Measurements from ENCODE around the gene PTPRM. TPM values are rescaled to one million over a fixed set of nuclear protein-coding genes. Genes with fewer than 3 reads are reported as not detected.
"Not testable (repeated sequence)": the region's sequence is repeated elsewhere in the genome, so short reads cannot be mapped to it uniquely, and the experiment has no call there.

PTPRM gene
- polyA plus RNA-seq, 4 donors, result 2.2 to 31.4 (median 18.1) TPM

GRCh38 chr18:7727361-7728076, 160.4 kb downstream of the PTPRM start:
- WGBS, 3 donors, result 47 to 70% (median 69%) methylated on average over 2 of the region's 2 CpGs
- Histone ChIP-seq H3K4me1 (ENCODE audit: control insufficient read depth in 3 of 3, insufficient read depth in 2 of 3, low read depth in 1 of 3, low read length in 2 of 3) (no peaks in the 10 kb centered on the region), H3K27ac (ENCODE audit: low read depth in 1 of 3, low read length in 2 of 3) (no peak overlapping the region)

DNA sequence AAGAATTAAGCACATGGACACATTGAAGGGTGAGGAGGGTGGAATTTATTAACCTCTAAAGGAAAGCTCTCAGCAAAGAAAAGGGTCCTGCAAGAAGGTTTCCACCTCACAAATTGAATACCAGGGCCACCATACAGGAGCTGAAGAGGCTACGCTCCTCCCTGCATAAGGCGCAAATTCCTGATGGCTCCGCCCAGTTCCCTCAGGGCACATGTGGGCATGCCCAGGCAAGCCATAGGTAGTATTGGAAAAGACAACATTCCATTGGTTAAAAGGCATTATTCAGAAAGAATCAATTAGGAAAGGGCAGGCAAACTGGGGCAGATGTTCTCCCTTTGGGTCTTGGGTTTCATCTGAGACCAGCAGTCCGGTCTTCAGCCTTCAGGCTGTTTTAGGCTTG, 161.2 kb downstream of the PTPRM start:
- H3K27ac ChIP-seq (ENCODE audit: low read depth in 1 of 3, low read length in 2 of 3), result no peak overlapping the region
- no peaks in the 10 kb centered on the region for H3K9me3 ChIP-seq (ENCODE audit: control insufficient read depth in 2 of 2, insufficient read depth in 1 of 2, low read depth in 1 of 2, low read length in 1 of 2)
- no peak for DNase-seq
- no peaks in the 10 kb centered on the region for H3K4me1 ChIP-seq (ENCODE audit: control insufficient read depth in 3 of 3, insufficient read depth in 2 of 3, low read depth in 1 of 3, low read length in 2 of 3)
- FAIRE-seq, result no peak
- WGBS, 3 donors, result 94 to 100% (median 96%) methylated on average over 4 of the region's 4 CpGs
- H3K4me3 ChIP-seq (ENCODE audit: low read depth in 1 of 3, low read length in 3 of 3), result no peak overlapping the region
- no peaks in the 10 kb centered on the region for H3K36me3 ChIP-seq (ENCODE audit: control insufficient read depth in 3 of 3, insufficient read depth in 2 of 3, low read depth in 1 of 3, low read length in 3 of 3)
- no peaks in the 10 kb centered on the region for H3K27me3 ChIP-seq (ENCODE audit: control insufficient read depth in 3 of 3, insufficient read depth in 3 of 3, low read length in 3 of 3)

More at GRCh38 chr18:7727361-7728076, 160.4 kb downstream of the PTPRM start:
- Histone ChIP-seq H3K36me3 (ENCODE audit: control insufficient read depth in 3 of 3, insufficient read depth in 2 of 3, low read depth in 1 of 3, low read length in 3 of 3) (no peaks in the 10 kb centered on the region), H3K4me3 (ENCODE audit: low read depth in 1 of 3, low read length in 3 of 3) (no peak overlapping the region), H3K27me3 (ENCODE audit: control insufficient read depth in 3 of 3, insufficient read depth in 3 of 3, low read length in 3 of 3) (no peaks in the 10 kb centered on the region), H3K9me3 (ENCODE audit: control insufficient read depth in 2 of 2, insufficient read depth in 1 of 2, low read depth in 1 of 2, low read length in 1 of 2) (no peaks in the 10 kb centered on the region)
- FAIRE-seq (no peak), DNase-seq (no peak)

GRCh38 chr18:7729868-7730267, 162.8 kb downstream of the PTPRM start:
- Histone ChIP-seq H3K27me3 (ENCODE audit: control insufficient read depth in 3 of 3, insufficient read depth in 3 of 3, low read length in 3 of 3) (no peaks in the 10 kb centered on the region), H3K9me3 (ENCODE audit: control insufficient read depth in 2 of 2, insufficient read depth in 1 of 2, low read depth in 1 of 2, low read length in 1 of 2) (no peaks in the 10 kb centered on the region), H3K4me3 (ENCODE audit: low read depth in 1 of 3, low read length in 3 of 3) (no peak overlapping the region), H3K36me3 (ENCODE audit: control insufficient read depth in 3 of 3, insufficient read depth in 2 of 3, low read depth in 1 of 3, low read length in 3 of 3) (no peaks in the 10 kb centered on the region), H3K4me1 (ENCODE audit: control insufficient read depth in 3 of 3, insufficient read depth in 2 of 3, low read depth in 1 of 3, low read length in 2 of 3) (no peaks in the 10 kb centered on the region), H3K27ac (ENCODE audit: low read depth in 1 of 3, low read length in 2 of 3) (no peak overlapping the region)
- DNase-seq, result peak; percentile 12 to 72
- 17 to 60% (median 33%) methylated on average over 3 of the region's 3 CpGs for WGBS, 3 donors
- no peak for FAIRE-seq

GRCh38 chr18:7730682-7731081, 163.6 kb downstream of the PTPRM start:
- FAIRE-seq (no peak), DNase-seq (no peak)
- Histone ChIP-seq H3K36me3 (ENCODE audit: control insufficient read depth in 3 of 3, insufficient read depth in 2 of 3, low read depth in 1 of 3, low read length in 3 of 3) (no peaks in the 10 kb centered on the region), H3K4me1 (ENCODE audit: control insufficient read depth in 3 of 3, insufficient read depth in 2 of 3, low read depth in 1 of 3, low read length in 2 of 3) (peaks cover 0 to 3% (median 0%) of the 10 kb centered on the region in 3 donors), H3K9me3 (ENCODE audit: control insufficient read depth in 2 of 2, insufficient read depth in 1 of 2, low read depth in 1 of 2, low read length in 1 of 2) (no peaks in the 10 kb centered on the region), H3K27me3 (ENCODE audit: control insufficient read depth in 3 of 3, insufficient read depth in 3 of 3, low read length in 3 of 3) (no peaks in the 10 kb centered on the region), H3K27ac (ENCODE audit: low read depth in 1 of 3, low read length in 2 of 3) (no peak overlapping the region), H3K4me3 (ENCODE audit: low read depth in 1 of 3, low read length in 3 of 3) (no peak overlapping the region)
- WGBS, 3 donors, result 77 to 89% (median 79%) methylated on average over 4 of the region's 4 CpGs

DNA sequence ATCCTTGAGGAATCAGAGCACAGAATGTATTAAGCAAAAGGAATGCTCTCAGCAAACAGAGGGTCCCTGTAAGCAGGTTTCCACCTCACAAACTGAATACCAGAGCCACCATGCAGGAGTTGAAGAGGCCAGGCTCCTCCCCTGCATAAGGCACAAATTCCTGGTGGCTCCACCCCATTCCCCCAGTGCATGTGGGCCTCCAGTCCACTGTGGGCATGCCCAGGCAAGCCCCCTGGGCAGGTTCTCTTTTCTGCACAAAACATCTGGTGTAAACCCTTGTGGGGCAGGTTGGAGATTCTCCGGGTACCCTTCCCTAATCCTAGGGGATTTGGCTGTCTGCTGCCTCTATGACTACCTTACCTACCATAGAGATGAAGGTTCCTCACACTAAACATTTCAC, 166.5 kb downstream of the PTPRM start:
- Histone ChIP-seq H3K36me3 (ENCODE audit: control insufficient read depth in 3 of 3, insufficient read depth in 2 of 3, low read depth in 1 of 3, low read length in 3 of 3) (no peaks in the 10 kb centered on the region), H3K27ac (ENCODE audit: low read depth in 1 of 3, low read length in 2 of 3) (no peak overlapping the region), H3K9me3 (ENCODE audit: control insufficient read depth in 2 of 2, insufficient read depth in 1 of 2, low read depth in 1 of 2, low read length in 1 of 2) (no peaks in the 10 kb centered on the region), H3K4me3 (ENCODE audit: low read depth in 1 of 3, low read length in 3 of 3) (no peak overlapping the region), H3K27me3 (ENCODE audit: control insufficient read depth in 3 of 3, insufficient read depth in 3 of 3, low read length in 3 of 3) (no peaks in the 10 kb centered on the region), H3K4me1 (ENCODE audit: control insufficient read depth in 3 of 3, insufficient read depth in 2 of 3, low read depth in 1 of 3, low read length in 2 of 3) (peaks cover 0 to 3% (median 0%) of the 10 kb centered on the region in 3 donors)
- DNase-seq, result no peak
- 94 to 100% (median 96%) methylated on average over 1 of the region's 1 CpG for WGBS, 3 donors
- FAIRE-seq, result no peak

- H3K27me3 ChIP-seq (ENCODE audit: control insufficient read depth in 3 of 3, insufficient read depth in 3 of 3, low read length in 3 of 3), result no peaks in the 10 kb centered on the region
- H3K27ac ChIP-seq (ENCODE audit: low read depth in 1 of 3, low read length in 2 of 3), result no peak overlapping the region
- no peak overlapping the region for H3K4me3 ChIP-seq (ENCODE audit: low read depth in 1 of 3, low read length in 3 of 3)
- DNase-seq (no peak), FAIRE-seq (no peak)
- H3K9me3 ChIP-seq (ENCODE audit: control insufficient read depth in 2 of 2, insufficient read depth in 1 of 2, low read depth in 1 of 2, low read length in 1 of 2), result no peaks in the 10 kb centered on the region
- H3K36me3 ChIP-seq (ENCODE audit: control insufficient read depth in 3 of 3, insufficient read depth in 2 of 3, low read depth in 1 of 3, low read length in 3 of 3), result no peaks in the 10 kb centered on the region
- 63 to 82% (median 69%) methylated on average over 4 of the region's 4 CpGs for WGBS, 3 donors
- peaks cover 0 to 3% (median 0%) of the 10 kb centered on the region in 3 donors for H3K4me1 ChIP-seq (ENCODE audit: control insufficient read depth in 3 of 3, insufficient read depth in 2 of 3, low read depth in 1 of 3, low read length in 2 of 3)
Observed at GRCh38 chr18:7735196-7735595, 168.1 kb downstream of the PTPRM start.

GRCh38 chr18:7735626-7736175, 168.6 kb downstream of the PTPRM start:
- Histone ChIP-seq H3K27ac (ENCODE audit: low read depth in 1 of 3, low read length in 2 of 3) (no peak overlapping the region), H3K36me3 (ENCODE audit: control insufficient read depth in 3 of 3, insufficient read depth in 2 of 3, low read depth in 1 of 3, low read length in 3 of 3) (no peaks in the 10 kb centered on the region), H3K4me1 (ENCODE audit: control insufficient read depth in 3 of 3, insufficient read depth in 2 of 3, low read depth in 1 of 3, low read length in 2 of 3) (peaks cover 0 to 3% (median 0%) of the 10 kb centered on the region in 3 donors), H3K27me3 (ENCODE audit: control insufficient read depth in 3 of 3, insufficient read depth in 3 of 3, low read length in 3 of 3) (no peaks in the 10 kb centered on the region), H3K4me3 (ENCODE audit: low read depth in 1 of 3, low read length in 3 of 3) (no peak overlapping the region), H3K9me3 (ENCODE audit: control insufficient read depth in 2 of 2, insufficient read depth in 1 of 2, low read depth in 1 of 2, low read length in 1 of 2) (no peaks in the 10 kb centered on the region)
- DNase-seq (peak; percentile 45 to 52), FAIRE-seq (no peak)
- WGBS, 3 donors, result 19 to 65% (median 26%) methylated on average over 2 of the region's 2 CpGs

- H3K9me3 ChIP-seq (ENCODE audit: control insufficient read depth in 2 of 2, insufficient read depth in 1 of 2, low read depth in 1 of 2, low read length in 1 of 2); H3K4me1 ChIP-seq (ENCODE audit: control insufficient read depth in 3 of 3, insufficient read depth in 2 of 3, low read depth in 1 of 3, low read length in 2 of 3); H3K4me3 ChIP-seq (ENCODE audit: low read depth in 1 of 3, low read length in 3 of 3); H3K27me3 ChIP-seq (ENCODE audit: control insufficient read depth in 3 of 3, insufficient read depth in 3 of 3, low read length in 3 of 3); H3K36me3 ChIP-seq (ENCODE audit: control insufficient read depth in 3 of 3, insufficient read depth in 2 of 3, low read depth in 1 of 3, low read length in 3 of 3); H3K27ac ChIP-seq (ENCODE audit: low read depth in 1 of 3, low read length in 2 of 3); FAIRE-seq; DNase-seq: not testable (repeated sequence)
- 90 to 93% (median 92%) methylated on average over 6 of the region's 6 CpGs for WGBS, 3 donors
Observed at GRCh38 chr18:7736526-7736925, 169.4 kb downstream of the PTPRM start.
